Tibial nerve (tissue), 4 donors: ENCODE results near the gene C1D.

Source experiments
- CTCF ChIP-seq, 5 experiments: fragments of 200-600 bp in 3 of 5; fragments of 450-650 bp in 2 of 5; sonication (generic) in 3 of 5; IDR thresholded peaks; one replicate each; pipeline ENCODE4 v1.5.1; 2016 to 2019; ENCODE audit warnings: antibody characterized with exemption in 5 of 5, mild to moderate bottlenecking in 3 of 5, moderate library complexity in 2 of 5
- EP300 ChIP-seq, 2 donors: sonication (generic); formaldehyde crosslinking; IDR thresholded peaks; one replicate each; pipeline ENCODE4 v1.6.1; 2017; ENCODE audit warnings: antibody characterized with exemption in 2 of 2, mild to moderate bottlenecking in 1 of 2
- POLR2A ChIP-seq, 2 donors: fragments of 450-650 bp; IDR thresholded peaks; one replicate each; pipeline ENCODE4 v1.6.1; 2017; ENCODE audit warnings: antibody characterized with exemption in 2 of 2, mild to moderate bottlenecking in 2 of 2, moderate library complexity in 2 of 2

- no peak for TF ChIP-seq POLR2A (IDR thresholded peaks at IDR 0.05)
- TF ChIP-seq EP300 (IDR thresholded peaks at IDR 0.05), result no peak
- TF ChIP-seq CTCF (IDR thresholded peaks at IDR 0.05), result no peak
Measured at GRCh38 chr2:68086166-68086565, 23.4 kb upstream of the C1D start.
